ENCODE data around the gene GAGE12E.
"Not testable (repeated sequence)": the region's sequence is repeated elsewhere in the genome, so short reads cannot be mapped to it uniquely, and the experiment has no call there.

Gene GAGE12E

GRCh38 chrX:49550989-49551388 lies at the start of gene GAGE12E:
GAGE12E (plus strand) TSS chrX:49551289; CDS start chrX:49552444, 1,155 bp downstream.
- in situ Hi-C loops (cut with MboI; ENCODE audit: low sequenced_read_pairs): not testable (repeated sequence)

DNA sequence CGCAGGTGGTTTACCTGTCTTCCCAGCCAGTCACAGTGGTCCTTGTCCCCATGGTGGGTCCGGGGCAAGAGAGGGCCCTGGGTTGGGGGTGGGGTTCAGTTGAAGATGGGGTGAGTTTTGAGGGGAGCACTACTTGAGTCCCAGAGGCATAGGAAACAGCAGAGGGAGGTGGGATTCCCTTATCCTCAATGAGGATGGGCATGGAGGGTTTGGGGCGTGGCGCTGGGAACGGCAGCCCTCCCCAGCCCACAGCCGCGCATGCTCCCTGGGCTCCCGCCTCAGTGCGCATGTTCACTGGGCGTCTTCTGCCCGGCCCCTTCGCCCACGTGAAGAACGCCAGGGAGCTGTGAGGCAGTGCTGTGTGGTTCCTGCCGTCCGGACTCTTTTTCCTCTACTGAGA lies 19.2 kb upstream of the GAGE12E start, which contains the start of gene GAGE12C:
GAGE12C (plus strand) TSS at position 301 of the 400 bp plus-strand sequence. CDS start 1,155 bp downstream, outside the sequence.
- in situ Hi-C loops (cut with MboI; ENCODE audit: low sequenced_read_pairs): not testable (repeated sequence)

GRCh38 chrX:49541433-49541832 lies 9.7 kb upstream of the GAGE12E start, which contains the start of gene GAGE12D:
GAGE12D (plus strand) TSS chrX:49541733; CDS start chrX:49542888, 1,155 bp downstream.
- in situ Hi-C loops (cut with MboI; ENCODE audit: low sequenced_read_pairs): not testable (repeated sequence)

- in situ Hi-C loops (cut with MboI; ENCODE audit: low sequenced_read_pairs): not testable (repeated sequence)
Measured at GRCh38 chrX:49560542-49560941, 9.5 kb downstream of the GAGE12E start, which contains the start of gene GAGE12F. GAGE12F (plus strand) TSS chrX:49560842; CDS start chrX:49561997, 1,155 bp downstream.

- in situ Hi-C loops (cut with MboI; ENCODE audit: low sequenced_read_pairs): not testable (repeated sequence)
Measured at GRCh38 chrX:49568728-49569127, 17.6 kb downstream of the GAGE12E start.

DNA sequence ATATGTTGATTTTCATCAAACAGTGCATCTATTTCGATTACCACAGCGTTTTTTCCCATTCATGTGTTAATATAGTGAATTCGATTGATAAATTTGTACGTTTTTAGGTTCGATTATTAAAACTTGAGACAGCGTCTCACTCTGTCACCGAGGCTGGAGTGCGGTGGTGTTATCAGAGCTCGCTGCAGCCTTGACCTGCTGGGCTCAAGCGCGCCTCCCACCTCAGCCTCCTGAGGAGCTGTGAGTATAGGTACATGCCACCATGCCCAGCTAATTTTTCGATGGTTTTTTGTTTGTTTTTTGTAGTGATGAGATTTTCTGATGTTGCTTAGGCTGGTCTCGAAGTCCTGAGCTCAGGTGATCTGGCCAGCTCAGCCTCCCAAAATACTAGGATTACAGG lies 18.1 kb downstream of the GAGE12E start:
- in situ Hi-C loops (cut with MboI; ENCODE audit: low sequenced_read_pairs): not testable (repeated sequence)

- in situ Hi-C loops (cut with MboI; ENCODE audit: low sequenced_read_pairs): not testable (repeated sequence)
Measured at GRCh38 chrX:49570100-49570499, 19.0 kb downstream of the GAGE12E start, which contains the start of gene GAGE12G. GAGE12G (plus strand) TSS chrX:49570400; CDS start chrX:49571555, 1,155 bp downstream.

GRCh38 chrX:49579649-49580048 lies 28.6 kb downstream of the GAGE12E start, which contains the start of gene GAGE12H:
GAGE12H (plus strand) TSS chrX:49579949; CDS start chrX:49581104, 1,155 bp downstream.
- in situ Hi-C loops (cut with MboI; ENCODE audit: low sequenced_read_pairs): not testable (repeated sequence)

DNA sequence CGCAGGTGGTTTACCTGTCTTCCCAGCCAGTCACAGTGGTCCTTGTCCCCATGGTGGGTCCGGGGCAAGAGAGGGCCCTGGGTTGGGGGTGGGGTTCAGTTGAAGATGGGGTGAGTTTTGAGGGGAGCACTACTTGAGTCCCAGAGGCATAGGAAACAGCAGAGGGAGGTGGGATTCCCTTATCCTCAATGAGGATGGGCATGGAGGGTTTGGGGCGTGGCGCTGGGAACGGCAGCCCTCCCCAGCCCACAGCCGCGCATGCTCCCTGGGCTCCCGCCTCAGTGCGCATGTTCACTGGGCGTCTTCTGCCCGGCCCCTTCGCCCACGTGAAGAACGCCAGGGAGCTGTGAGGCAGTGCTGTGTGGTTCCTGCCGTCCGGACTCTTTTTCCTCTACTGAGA lies 38.1 kb downstream of the GAGE12E start, which contains the start of gene GAGE2A:
GAGE2A (plus strand) TSS at position 301 of the 400 bp plus-strand sequence. CDS start 1,155 bp downstream, outside the sequence.
- in situ Hi-C loops (cut with MboI; ENCODE audit: low sequenced_read_pairs): not testable (repeated sequence)

DNA sequence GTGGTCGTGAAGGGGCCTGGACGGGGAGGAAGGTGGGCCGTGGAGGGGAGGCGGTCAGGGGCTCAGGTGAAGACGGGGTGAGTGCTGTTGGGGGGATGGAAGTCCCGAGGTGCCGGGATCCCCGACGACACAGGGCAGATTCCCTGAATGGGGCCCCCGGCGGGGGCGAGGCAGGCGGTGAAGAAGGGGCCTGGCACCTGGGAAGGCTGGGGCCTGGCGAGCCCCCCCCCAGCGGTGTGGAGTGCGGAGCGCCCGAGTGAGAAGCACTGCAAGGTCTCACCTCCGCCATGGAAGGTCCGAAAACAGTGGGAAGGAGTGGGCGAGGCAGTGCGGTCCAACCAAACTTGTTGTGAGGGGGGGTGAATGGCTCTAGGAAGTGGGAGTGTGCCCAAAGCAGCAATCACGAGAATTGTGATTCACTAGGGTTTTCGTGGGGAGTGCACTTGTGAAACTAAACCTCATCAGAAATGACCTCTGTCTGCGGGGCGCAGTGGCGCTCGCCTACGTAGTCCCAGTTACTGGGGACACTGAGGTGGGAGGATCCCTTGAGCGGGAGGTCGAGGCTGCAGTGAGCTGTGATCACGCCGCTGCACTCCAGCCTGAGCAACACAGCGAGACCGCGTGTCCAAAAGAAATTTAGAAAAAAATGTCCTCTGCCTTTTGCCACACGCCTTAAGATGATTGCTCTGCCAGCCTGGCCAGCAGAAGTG lies 38.8 kb downstream of the GAGE12E start:
- in situ Hi-C loops (cut with MboI; ENCODE audit: low sequenced_read_pairs): not testable (repeated sequence)

DNA sequence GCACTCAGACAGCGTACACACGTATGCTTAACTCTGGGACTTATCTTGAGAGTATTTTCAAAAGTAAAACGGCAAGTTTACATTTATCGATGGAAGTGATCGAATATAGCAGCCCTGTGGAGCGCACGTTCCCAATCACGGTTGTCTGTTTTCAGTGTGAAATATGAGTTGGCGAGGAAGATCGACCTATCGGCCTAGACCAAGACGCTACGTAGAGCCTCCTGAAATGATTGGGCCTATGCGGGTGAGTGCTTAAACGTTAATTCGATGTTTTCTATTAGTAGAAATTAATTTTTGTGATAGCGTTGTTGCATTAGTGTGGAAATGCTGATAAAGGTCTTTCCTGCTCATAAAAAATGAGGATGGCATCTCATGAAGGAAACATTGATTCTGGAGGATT lies 39.4 kb downstream of the GAGE12E start:
- in situ Hi-C loops (cut with MboI; ENCODE audit: low sequenced_read_pairs): not testable (repeated sequence)

- in situ Hi-C loops (cut with MboI; ENCODE audit: low sequenced_read_pairs): not testable (repeated sequence)
Measured at GRCh38 chrX:49598720-49599119, 47.6 kb downstream of the GAGE12E start, which contains the start of gene GAGE1. GAGE1 (plus strand) TSS chrX:49599020; CDS start chrX:49600175, 1,155 bp downstream.
